ENCODE results near the gene ZBTB24.

DNA sequence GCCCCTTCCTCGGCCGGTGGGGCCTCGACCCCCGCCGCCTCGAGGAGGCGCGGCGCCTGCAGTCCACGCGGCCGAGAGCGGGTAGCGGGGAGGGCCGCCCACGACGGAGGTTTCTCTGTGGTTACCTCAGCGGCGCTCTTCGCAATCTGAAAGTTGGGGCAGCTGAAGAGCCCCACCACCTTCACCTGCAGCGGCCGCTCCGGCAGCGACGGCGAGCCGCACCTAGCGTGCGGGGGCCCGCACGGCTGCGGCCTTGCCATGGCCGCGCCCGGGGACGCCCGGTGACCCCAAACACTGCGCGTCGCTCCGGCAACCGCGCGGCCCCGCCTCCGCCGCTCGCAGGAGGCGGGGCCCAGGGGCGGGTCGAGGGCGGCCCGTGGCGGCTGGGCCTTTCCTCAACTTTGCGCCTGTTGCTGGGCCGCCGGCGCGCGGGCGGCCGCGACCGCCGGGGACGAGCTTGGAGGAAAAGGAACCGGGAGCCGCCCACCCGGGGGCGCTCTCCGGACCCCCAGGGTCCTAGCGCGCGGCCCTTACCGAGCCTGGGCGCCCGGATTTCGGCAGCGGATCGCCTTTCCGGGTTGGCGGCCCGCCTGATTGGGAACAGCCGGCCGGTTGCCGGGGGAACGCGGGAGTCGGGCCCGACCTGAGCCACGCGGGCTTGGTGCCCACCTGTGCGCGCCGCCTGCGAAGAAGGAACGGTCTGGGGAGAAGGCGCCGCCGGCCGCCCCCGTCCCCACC is 42.5 kb downstream of the ZBTB24 start, which contains the start of the genes PPIL6 and SMPD2:
- TF ChIP-seq, protein P1, sequence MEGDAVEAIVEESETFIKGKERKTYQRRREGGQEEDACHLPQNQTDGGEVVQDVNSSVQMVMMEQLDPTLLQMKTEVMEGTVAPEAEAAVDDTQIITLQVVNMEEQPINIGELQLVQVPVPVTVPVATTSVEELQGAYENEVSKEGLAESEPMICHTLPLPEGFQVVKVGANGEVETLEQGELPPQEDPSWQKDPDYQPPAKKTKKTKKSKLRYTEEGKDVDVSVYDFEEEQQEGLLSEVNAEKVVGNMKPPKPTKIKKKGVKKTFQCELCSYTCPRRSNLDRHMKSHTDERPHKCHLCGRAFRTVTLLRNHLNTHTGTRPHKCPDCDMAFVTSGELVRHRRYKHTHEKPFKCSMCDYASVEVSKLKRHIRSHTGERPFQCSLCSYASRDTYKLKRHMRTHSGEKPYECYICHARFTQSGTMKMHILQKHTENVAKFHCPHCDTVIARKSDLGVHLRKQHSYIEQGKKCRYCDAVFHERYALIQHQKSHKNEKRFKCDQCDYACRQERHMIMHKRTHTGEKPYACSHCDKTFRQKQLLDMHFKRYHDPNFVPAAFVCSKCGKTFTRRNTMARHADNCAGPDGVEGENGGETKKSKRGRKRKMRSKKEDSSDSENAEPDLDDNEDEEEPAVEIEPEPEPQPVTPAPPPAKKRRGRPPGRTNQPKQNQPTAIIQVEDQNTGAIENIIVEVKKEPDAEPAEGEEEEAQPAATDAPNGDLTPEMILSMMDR (conservative IDR thresholded peaks at IDR 0.05; ENCODE audit: low read length): peak; percentile 57
- TF ChIP-seq EZH2phosphoT487 (IDR thresholded peaks at IDR 0.05; ENCODE audit: borderline replicate concordance, low read depth, low read length): no peak
